D341Med (cell line): ENCODE results near the gene PDYN.

Experiments used
- DNase-seq: peaks from one replicate; pipeline ENCODE4 v3.0.0; 2012; ENCODE audit warnings: low spot score

Gene PDYN

GRCh38 chr20:1951436-1952115, 42.3 kb downstream of the PDYN start:
- DNase-seq: no peak

GRCh38 chr20:1950836-1951235, 43.0 kb downstream of the PDYN start:
- no peak for DNase-seq

GRCh38 chr20:1949347-1950100, 44.3 kb downstream of the PDYN start:
- no peak for DNase-seq

GRCh38 chr20:1947535-1947846, 46.4 kb downstream of the PDYN start:
- DNase-seq: no peak

GRCh38 chr20:1946762-1947534, 46.9 kb downstream of the PDYN start:
- no peak for DNase-seq

- DNase-seq: no peak
These were observed 47.5 kb downstream of the PDYN start for GRCh38 chr20:1946442-1946761.

GRCh38 chr20:1945660-1946059, 48.2 kb downstream of the PDYN start:
- no peak for DNase-seq

- DNase-seq: no peak
These were observed 48.7 kb downstream of the PDYN start for GRCh38 chr20:1945134-1945618.

GRCh38 chr20:1944345-1945091, 49.3 kb downstream of the PDYN start:
- DNase-seq: no peak

- DNase-seq: no peak
These were observed 50.4 kb downstream of the PDYN start for GRCh38 chr20:1943275-1944002.

GRCh38 chr20:1942486-1943274, 51.2 kb downstream of the PDYN start:
- no peak for DNase-seq

- DNase-seq: no peak
These were observed 51.8 kb downstream of the PDYN start for GRCh38 chr20:1942061-1942460.

GRCh38 chr20:1941226-1941625, 52.6 kb downstream of the PDYN start:
- DNase-seq: no peak

GRCh38 chr20:1940581-1940980, 53.3 kb downstream of the PDYN start:
- DNase-seq: no peak

- DNase-seq: no peak
These were observed 54.6 kb downstream of the PDYN start for GRCh38 chr20:1939270-1939595.

GRCh38 chr20:1938464-1939269, 55.2 kb downstream of the PDYN start:
- no peak for DNase-seq

GRCh38 chr20:1937316-1937976, 56.4 kb downstream of the PDYN start:
- DNase-seq: no peak

- no peak for DNase-seq
These were observed 58.0 kb downstream of the PDYN start for GRCh38 chr20:1935696-1936366.
